Measurements from ENCODE around the gene PTPRE. TPM values are rescaled to one million over a fixed set of nuclear protein-coding genes. Genes with fewer than 3 reads are reported as not detected.

The PTPRE gene
- total RNA-seq, 1 experiment from 2014 or later, result 12.3 TPM

DNA sequence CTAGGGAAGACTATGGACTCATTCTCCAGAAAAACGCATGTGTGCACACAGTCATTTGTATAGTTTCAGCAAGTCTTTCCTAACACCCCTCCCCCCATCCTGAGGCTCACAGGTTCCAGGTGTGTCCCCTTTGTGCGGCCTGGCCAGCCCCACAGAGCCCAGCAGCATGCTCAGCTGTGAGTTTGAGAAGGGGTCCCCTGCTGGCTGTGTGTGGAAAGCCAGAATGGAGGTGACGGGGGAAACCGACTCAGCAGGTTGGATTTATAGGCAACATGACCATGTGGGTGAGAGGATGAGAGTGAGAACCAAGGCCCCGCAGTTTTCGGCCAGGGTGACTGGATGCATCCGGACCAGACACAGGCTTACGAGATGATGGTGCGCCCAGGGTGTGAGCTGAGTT is 9.9 kb downstream of the PTPRE start:
- ChIA-PET POLR2A (no interaction called here), RAD21 (ENCODE audit: low non-redundant PET in 1 of 2, low total read pairs in 2 of 2, uncharacterized antibody in 2 of 2, unreplicated experiment in 2 of 2) (no interaction called here), CTCF (no interaction called here)
- Histone ChIP-seq H3K4me3 (replicated peaks in 1 of 2; ENCODE audit: low read depth in 1 of 2, low read length in 2 of 2) (no peak overlapping the region), H3K27ac (ENCODE audit: low read depth, low read length) (no peak overlapping the region), H3K9me3 (ENCODE audit: control insufficient read depth in 1 of 2, insufficient read depth in 1 of 2, low read depth in 1 of 2, low read length in 2 of 2) (no peaks in the 10 kb centered on the region), H3K36me3 (ENCODE audit: control insufficient read depth in 1 of 2, insufficient read depth in 2 of 2, low read length in 2 of 2) (no peaks in the 10 kb centered on the region), H3K79me2 (ENCODE audit: insufficient read depth, low read length) (no peaks in the 10 kb centered on the region), H2AFZ (ENCODE audit: low read depth, low read length, poor library complexity, severe bottlenecking) (no peak overlapping the region), H3K27me3 (ENCODE audit: insufficient read depth, low read length) (no peaks in the 10 kb centered on the region), H3K4me1 (ENCODE audit: control insufficient read depth in 1 of 2, insufficient read depth in 2 of 2, low read length in 2 of 2) (peaks cover 4 to 36% of the 10 kb centered on the region in 2 experiments; a peak in 3 of 4 replicates), H3K9ac (ENCODE audit: low read length) (no peak overlapping the region), H4K20me1 (ENCODE audit: insufficient read depth) (no peaks in the 10 kb centered on the region), H3K9me2 (ENCODE audit: insufficient read depth) (no peaks in the 10 kb centered on the region), H3K4me2 (ENCODE audit: low read length) (no peak overlapping the region)
- TF ChIP-seq CTCF (IDR thresholded peaks at IDR 0.05 in 2 of 3, conservative IDR thresholded peaks at IDR 0.05 in 1 of 3; ENCODE audit: borderline replicate concordance in 1 of 3, insufficient read depth in 1 of 3, low read depth in 2 of 3, low read length in 2 of 3) (0 out of 6 replicates have a peak, but pooled peaks of 2 of the 3 experiments have one; percentile 8 to 16), CBX3 (IDR thresholded peaks at IDR 0.05; ENCODE audit: low read depth) (no peak), CEBPB (IDR thresholded peaks at IDR 0.05; ENCODE audit: low read depth) (no peak)
- TF ChIP-seq, protein P1, sequence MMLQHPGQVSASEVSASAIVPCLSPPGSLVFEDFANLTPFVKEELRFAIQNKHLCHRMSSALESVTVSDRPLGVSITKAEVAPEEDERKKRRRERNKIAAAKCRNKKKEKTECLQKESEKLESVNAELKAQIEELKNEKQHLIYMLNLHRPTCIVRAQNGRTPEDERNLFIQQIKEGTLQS (IDR thresholded peaks at IDR 0.05), result no peak
- no peak for DNase-seq (ENCODE audit: low read depth, low spot score)
- intact Hi-C loops (cut with micrococcal nuclease), result no loop called here
- no peak for ATAC-seq
- no TSS peak for BruUV-seq (replicated peaks)

DNA sequence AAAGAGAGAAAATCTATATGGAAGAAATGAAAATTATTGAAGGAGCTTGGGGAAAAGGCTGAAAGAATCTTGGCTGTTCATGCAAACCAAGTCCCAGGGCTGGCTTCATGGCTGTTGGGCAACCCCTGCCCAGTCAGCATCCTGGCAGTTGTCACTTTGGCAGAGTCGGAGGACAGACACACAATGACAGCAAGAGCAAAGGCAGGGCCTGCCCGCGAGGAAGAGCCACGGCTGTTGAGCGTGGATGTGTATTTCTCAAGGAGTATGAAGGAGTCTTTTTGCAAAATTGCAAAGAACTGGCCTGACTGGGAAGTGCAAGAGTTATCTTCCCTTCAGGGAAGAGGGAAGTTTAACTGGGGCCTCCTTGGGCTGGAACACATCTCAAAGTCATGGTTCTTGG is 11.7 kb downstream of the PTPRE start:
- Histone ChIP-seq H3K36me3 (ENCODE audit: control insufficient read depth in 1 of 2, insufficient read depth in 2 of 2, low read length in 2 of 2) (no peaks in the 10 kb centered on the region), H3K4me2 (ENCODE audit: low read length) (no peak overlapping the region), H4K20me1 (ENCODE audit: insufficient read depth) (no peaks in the 10 kb centered on the region), H3K9me3 (ENCODE audit: control insufficient read depth in 1 of 2, insufficient read depth in 1 of 2, low read depth in 1 of 2, low read length in 2 of 2) (no peaks in the 10 kb centered on the region), H3K4me1 (ENCODE audit: control insufficient read depth in 1 of 2, insufficient read depth in 2 of 2, low read length in 2 of 2) (peaks cover 18 to 54% of the 10 kb centered on the region in 2 experiments), H3K4me3 (replicated peaks in 1 of 2; ENCODE audit: low read depth in 1 of 2, low read length in 2 of 2) (no peak overlapping the region), H2AFZ (ENCODE audit: low read depth, low read length, poor library complexity, severe bottlenecking) (no peak overlapping the region), H3K9me2 (ENCODE audit: insufficient read depth) (no peaks in the 10 kb centered on the region), H3K9ac (ENCODE audit: low read length) (no peak overlapping the region), H3K27me3 (ENCODE audit: insufficient read depth, low read length) (no peaks in the 10 kb centered on the region), H3K27ac (ENCODE audit: low read depth, low read length) (no peak overlapping the region), H3K79me2 (ENCODE audit: insufficient read depth, low read length) (no peaks in the 10 kb centered on the region)
- DNase-seq (ENCODE audit: low read depth, low spot score), result no peak
- CTCF ChIA-PET, result interaction anchor here (1.0 kb wide), 1 partner anchor 9 kb away, joined by 3 read pairs; no protein-coding TSS in a partner anchor
- RAD21 ChIA-PET (ENCODE audit: low non-redundant PET in 1 of 2, low total read pairs in 2 of 2, uncharacterized antibody in 2 of 2, unreplicated experiment in 2 of 2), result no interaction called here
- no peak for ATAC-seq
- intact Hi-C loops (cut with micrococcal nuclease), result no loop called here
- POLR2A ChIA-PET, result no interaction called here
- BruUV-seq (replicated peaks), result no TSS peak
- TF ChIP-seq CEBPB (IDR thresholded peaks at IDR 0.05; ENCODE audit: low read depth) (no peak), POLR2A (IDR thresholded peaks at IDR 0.05; ENCODE audit: borderline replicate concordance, extremely low read depth, insufficient read depth, insufficient read length) (no peak), POLR2AphosphoS5 (IDR thresholded peaks at IDR 0.05; ENCODE audit: low read depth, low read length) (no peak), MAX (IDR thresholded peaks at IDR 0.05) (no peak), JUND (IDR thresholded peaks at IDR 0.05) (no peak), FOSL1 (IDR thresholded peaks at IDR 0.05; ENCODE audit: low read depth) (no peak), EZH2phosphoT487 (IDR thresholded peaks at IDR 0.05; ENCODE audit: borderline replicate concordance) (no peak), ZNF274 (IDR thresholded peaks at IDR 0.05; ENCODE audit: low read depth, low read length) (no peak)
- TF ChIP-seq, protein P2, sequence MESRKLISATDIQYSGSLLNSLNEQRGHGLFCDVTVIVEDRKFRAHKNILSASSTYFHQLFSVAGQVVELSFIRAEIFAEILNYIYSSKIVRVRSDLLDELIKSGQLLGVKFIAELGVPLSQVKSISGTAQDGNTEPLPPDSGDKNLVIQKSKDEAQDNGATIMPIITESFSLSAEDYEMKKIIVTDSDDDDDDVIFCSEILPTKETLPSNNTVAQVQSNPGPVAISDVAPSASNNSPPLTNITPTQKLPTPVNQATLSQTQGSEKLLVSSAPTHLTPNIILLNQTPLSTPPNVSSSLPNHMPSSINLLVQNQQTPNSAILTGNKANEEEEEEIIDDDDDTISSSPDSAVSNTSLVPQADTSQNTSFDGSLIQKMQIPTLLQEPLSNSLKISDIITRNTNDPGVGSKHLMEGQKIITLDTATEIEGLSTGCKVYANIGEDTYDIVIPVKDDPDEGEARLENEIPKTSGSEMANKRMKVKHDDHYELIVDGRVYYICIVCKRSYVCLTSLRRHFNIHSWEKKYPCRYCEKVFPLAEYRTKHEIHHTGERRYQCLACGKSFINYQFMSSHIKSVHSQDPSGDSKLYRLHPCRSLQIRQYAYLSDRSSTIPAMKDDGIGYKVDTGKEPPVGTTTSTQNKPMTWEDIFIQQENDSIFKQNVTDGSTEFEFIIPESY (IDR thresholded peaks at IDR 0.05; ENCODE audit: extremely low read depth, insufficient replicate concordance, low read length), result no peak
- TF ChIP-seq, protein P1 (IDR thresholded peaks at IDR 0.05), result no peak

Data from HCT116 (cell line).